ENCODE results near the gene ADGRL4. TPM values are rescaled to one million over a fixed set of nuclear protein-coding genes. Genes with fewer than 3 reads are reported as not detected.

ADGRL4 gene
- total RNA-seq, 1 experiment from 2014 or later = not detected

- H3K9me3 ChIP-seq (ENCODE audit: control insufficient read depth, insufficient read depth, low read depth, low read length) = no peaks in the 10 kb centered on the region; the same call in 1 of the 2 replicates
- TF ChIP-seq REST (IDR thresholded peaks at IDR 0.05; ENCODE audit: insufficient read depth in 1 of 2, low read depth in 2 of 2, low read length in 1 of 2) (no peak), POLR2AphosphoS5 (IDR thresholded peaks at IDR 0.05; ENCODE audit: low read depth, low read length) (no peak), CTCF (IDR thresholded peaks at IDR 0.05) (no peak), TCF7L2 (IDR thresholded peaks at IDR 0.05; ENCODE audit: low read depth, low read length) (no peak), SIN3A (IDR thresholded peaks at IDR 0.05; ENCODE audit: borderline replicate concordance, insufficient read depth, low read depth, low read length) (no peak)
- in situ Hi-C loops (cut with HindIII; ENCODE audit: low pct_unique_long_range_greater_than_20kb, low sequenced_read_pairs) = no loop called here
- H3K4me3 ChIP-seq (ENCODE audit: low read depth in 2 of 2, low read length in 2 of 2) = no peak overlapping the region
- ChIA-PET CTCF (no interaction called here), POLR2A (no interaction called here)
- no peaks in the 10 kb centered on the region for H3K4me1 ChIP-seq (ENCODE audit: control insufficient read depth, insufficient read depth, low read length)
- no peaks in the 10 kb centered on the region for H3K36me3 ChIP-seq (ENCODE audit: control insufficient read depth, insufficient read depth, low read length)
- H3K27me3 ChIP-seq (ENCODE audit: control insufficient read depth, insufficient read depth, low read length) = no peaks in the 10 kb centered on the region
- ATAC-seq (no peak), DNase-seq (ENCODE audit: low read depth, low spot score) (no peak)
- intact Hi-C loops (cut with micrococcal nuclease; ENCODE audit: unreplicated experiment) = no loop called here
- no TSS peak for BruUV-seq (replicated peaks)
- no peak overlapping the region for H3K27ac ChIP-seq (ENCODE audit: low read length)
These were observed 585 bp downstream of the ADGRL4 start for GRCh38 chr1:79005945-79006344.

- Histone ChIP-seq H3K27me3 (ENCODE audit: control insufficient read depth, insufficient read depth, low read length) (no peaks in the 10 kb centered on the region), H3K4me1 (ENCODE audit: control insufficient read depth, insufficient read depth, low read length) (no peaks in the 10 kb centered on the region), H3K9me3 (ENCODE audit: control insufficient read depth, insufficient read depth, low read depth, low read length) (no peaks in the 10 kb centered on the region; the same call in 1 of the 2 replicates), H3K36me3 (ENCODE audit: control insufficient read depth, insufficient read depth, low read length) (no peaks in the 10 kb centered on the region), H3K4me3 (ENCODE audit: low read depth in 2 of 2, low read length in 2 of 2) (no peak overlapping the region), H3K27ac (ENCODE audit: low read length) (no peak overlapping the region)
- ATAC-seq (no peak), DNase-seq (ENCODE audit: low read depth, low spot score) (no peak)
- in situ Hi-C loops (cut with HindIII; ENCODE audit: low pct_unique_long_range_greater_than_20kb, low sequenced_read_pairs) (no loop called here), intact Hi-C loops (cut with micrococcal nuclease; ENCODE audit: unreplicated experiment) (no loop called here)
- ChIA-PET POLR2A (no interaction called here), CTCF (no interaction called here)
- BruUV-seq (replicated peaks) = no TSS peak
- no peak for TF ChIP-seq POLR2AphosphoS5 (IDR thresholded peaks at IDR 0.05; ENCODE audit: low read depth, low read length)
- TF ChIP-seq CTCF (IDR thresholded peaks at IDR 0.05) = no peak
- no peak for TF ChIP-seq TCF7L2 (IDR thresholded peaks at IDR 0.05; ENCODE audit: low read depth, low read length)
- TF ChIP-seq REST (IDR thresholded peaks at IDR 0.05; ENCODE audit: insufficient read depth in 1 of 2, low read depth in 2 of 2, low read length in 1 of 2) = no peak
- no peak for TF ChIP-seq SIN3A (IDR thresholded peaks at IDR 0.05; ENCODE audit: borderline replicate concordance, insufficient read depth, low read depth, low read length)
These were observed 1.6 kb downstream of the ADGRL4 start for GRCh38 chr1:79004916-79005315.
